Mucosa of rectum (tissue), 2 donors: ENCODE results near the gene SIL1.

Experiments used
- H3K27ac ChIP-seq, 2 donors: one replicate each; pipeline ENCODE4 v1.7.0; 2013; ENCODE audit warnings: inconsistent platforms in 2 of 2, low read depth in 2 of 2, low read length in 2 of 2
- H3K27me3 ChIP-seq, 2 donors: one replicate each; pipeline ENCODE4 v1.7.0; 2013; ENCODE audit warnings: low read length in 2 of 2; ENCODE audit not compliant: control insufficient read depth in 2 of 2, insufficient read depth in 2 of 2
- H3K36me3 ChIP-seq, 2 donors: one replicate each; pipeline ENCODE4 v1.7.0; 2013; ENCODE audit warnings: low read length in 2 of 2; ENCODE audit not compliant: control insufficient read depth in 2 of 2, insufficient read depth in 2 of 2
- H3K4me1 ChIP-seq, 2 donors: one replicate each; pipeline ENCODE4 v1.7.0; 2013; ENCODE audit warnings: low read length in 2 of 2, mild to moderate bottlenecking in 1 of 2; ENCODE audit not compliant: control insufficient read depth in 2 of 2, insufficient read depth in 2 of 2
- H3K4me3 ChIP-seq, 2 donors: one replicate each; pipeline ENCODE4 v1.7.0; 2013; ENCODE audit warnings: low read length in 2 of 2
- H3K9ac ChIP-seq, 2 donors: one replicate each; pipeline ENCODE4 v1.7.0; 2013; ENCODE audit warnings: low read length in 2 of 2, low read depth in 1 of 2, mild to moderate bottlenecking in 1 of 2
- H3K9me3 ChIP-seq, 2 donors: one replicate each; pipeline ENCODE4 v1.7.0; 2013; ENCODE audit warnings: low read length in 2 of 2; ENCODE audit not compliant: control insufficient read depth in 2 of 2
- donor health status: healthy.
- donor health status: Normal muscosa, but diverticular disease.

SIL1 gene

GRCh38 chr5:138950421-138951031, 247.6 kb downstream of the SIL1 start:
- Histone ChIP-seq H3K27me3 (no peaks in the 10 kb centered on the region), H3K4me1 (peaks cover 19 to 27% of the 10 kb centered on the region in 2 donors), H3K27ac (no peak overlapping the region), H3K4me3 (no peak overlapping the region), H3K36me3 (peaks cover 5 to 16% of the 10 kb centered on the region in 2 donors), H3K9ac (no peak overlapping the region), H3K9me3 (no peaks in the 10 kb centered on the region)

DNA sequence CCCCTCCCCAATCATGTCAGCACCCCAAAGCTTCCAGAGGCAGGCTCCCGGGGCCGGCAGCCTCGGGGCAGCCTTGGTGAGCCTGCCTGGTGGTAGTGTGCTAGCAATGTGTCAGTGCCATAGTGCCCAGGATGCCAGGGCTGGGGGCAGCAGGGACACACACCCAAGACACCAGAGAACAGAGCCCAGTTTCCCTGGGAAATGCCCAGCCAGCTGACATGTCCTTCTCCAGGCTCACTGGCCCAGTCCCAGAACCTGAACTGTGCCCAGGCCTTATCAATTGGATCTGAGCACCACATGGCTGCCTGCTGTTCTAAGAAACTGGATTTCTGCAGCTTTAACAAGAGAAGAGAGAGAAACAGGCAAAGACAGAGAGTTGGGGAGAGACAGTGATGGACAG, 248.2 kb downstream of the SIL1 start:
- H3K27me3 ChIP-seq: no peaks in the 10 kb centered on the region
- peaks cover 5 to 16% of the 10 kb centered on the region in 2 donors for H3K36me3 ChIP-seq
- no peak overlapping the region for H3K4me3 ChIP-seq
- peaks cover 19 to 23% of the 10 kb centered on the region in 2 donors for H3K4me1 ChIP-seq
- no peaks in the 10 kb centered on the region for H3K9me3 ChIP-seq
- H3K9ac ChIP-seq: no peak overlapping the region
- no peak overlapping the region for H3K27ac ChIP-seq

GRCh38 chr5:138949223-138949574, 249.0 kb downstream of the SIL1 start:
- H3K9ac ChIP-seq: no peak overlapping the region
- no peak overlapping the region for H3K4me3 ChIP-seq
- H3K27ac ChIP-seq: no peak overlapping the region
- no peaks in the 10 kb centered on the region for H3K27me3 ChIP-seq
- H3K4me1 ChIP-seq: peaks cover 16 to 17% of the 10 kb centered on the region in 2 donors
- peaks cover 5 to 16% of the 10 kb centered on the region in 2 donors for H3K36me3 ChIP-seq
- H3K9me3 ChIP-seq: no peaks in the 10 kb centered on the region

- Histone ChIP-seq H3K36me3 (peaks cover 5 to 16% of the 10 kb centered on the region in 2 donors), H3K4me3 (no peak overlapping the region), H3K9me3 (no peaks in the 10 kb centered on the region), H3K9ac (no peak overlapping the region), H3K27me3 (no peaks in the 10 kb centered on the region), H3K4me1 (peaks cover 11 to 15% of the 10 kb centered on the region in 2 donors), H3K27ac (no peak overlapping the region)
These were observed 249.5 kb downstream of the SIL1 start for GRCh38 chr5:138948471-138949222.

DNA sequence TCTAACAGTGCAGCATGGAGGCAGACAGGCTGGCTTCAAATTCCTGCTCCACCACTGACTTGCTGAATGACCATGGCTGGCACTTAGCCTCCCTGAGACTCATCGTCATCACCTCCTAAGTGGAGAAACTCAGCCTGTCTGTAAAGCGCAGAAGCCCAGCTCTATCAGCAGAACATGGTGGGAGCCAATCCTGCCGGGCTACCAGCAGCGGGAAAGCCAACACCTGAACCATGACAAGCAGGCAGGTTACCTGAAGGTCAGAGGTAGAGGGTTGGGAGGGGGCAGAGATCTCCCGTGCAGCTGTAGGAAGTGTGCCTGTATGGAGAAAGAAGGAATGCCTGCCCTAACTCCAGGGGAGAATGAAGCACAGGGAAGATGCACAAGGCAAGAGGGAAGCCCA, 250.4 kb downstream of the SIL1 start:
- H3K27me3 ChIP-seq: no peaks in the 10 kb centered on the region
- H3K4me1 ChIP-seq: peaks cover 2 to 6% of the 10 kb centered on the region in 2 donors
- H3K4me3 ChIP-seq: no peak overlapping the region
- no peak overlapping the region for H3K27ac ChIP-seq
- no peak overlapping the region for H3K9ac ChIP-seq
- peaks cover 5 to 16% of the 10 kb centered on the region in 2 donors for H3K36me3 ChIP-seq
- no peaks in the 10 kb centered on the region for H3K9me3 ChIP-seq

GRCh38 chr5:138946831-138947560, 251.2 kb downstream of the SIL1 start:
- peaks cover 5 to 16% of the 10 kb centered on the region in 2 donors for H3K36me3 ChIP-seq
- no peak overlapping the region for H3K9ac ChIP-seq
- H3K4me1 ChIP-seq: no peaks in the 10 kb centered on the region
- H3K27me3 ChIP-seq: no peaks in the 10 kb centered on the region
- H3K27ac ChIP-seq: no peak overlapping the region
- H3K9me3 ChIP-seq: no peaks in the 10 kb centered on the region
- H3K4me3 ChIP-seq: no peak overlapping the region

DNA sequence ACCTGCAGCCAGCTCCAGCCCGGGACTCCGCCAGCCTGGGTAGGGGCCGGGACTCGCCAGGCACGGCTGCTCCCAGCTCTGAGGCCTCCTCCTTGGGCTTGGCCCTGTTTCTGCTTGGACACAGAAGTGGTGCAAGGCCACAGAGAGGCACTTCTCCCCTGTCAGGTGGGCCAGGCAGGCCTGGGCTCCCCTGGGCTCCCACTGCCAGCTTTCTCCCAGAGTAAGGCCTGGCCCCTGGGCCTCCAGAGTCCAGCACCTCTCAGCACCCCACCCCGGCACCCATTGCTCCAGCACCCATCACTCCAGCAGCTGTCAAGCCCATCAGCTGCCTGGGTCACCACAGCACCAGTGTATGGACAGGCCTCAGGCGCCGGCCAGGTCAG, 251.9 kb downstream of the SIL1 start:
- Histone ChIP-seq H3K9me3 (no peaks in the 10 kb centered on the region), H3K4me3 (no peak overlapping the region), H3K36me3 (peaks cover 5 to 12% of the 10 kb centered on the region in 2 donors), H3K4me1 (no peaks in the 10 kb centered on the region), H3K9ac (no peak overlapping the region), H3K27ac (no peak overlapping the region), H3K27me3 (no peaks in the 10 kb centered on the region)

- no peak overlapping the region for H3K4me3 ChIP-seq
- H3K27me3 ChIP-seq: no peaks in the 10 kb centered on the region
- H3K9ac ChIP-seq: no peak overlapping the region
- no peaks in the 10 kb centered on the region for H3K9me3 ChIP-seq
- no peaks in the 10 kb centered on the region for H3K4me1 ChIP-seq
- no peak overlapping the region for H3K27ac ChIP-seq
- H3K36me3 ChIP-seq: peaks cover 5 to 12% of the 10 kb centered on the region in 2 donors
These were observed 252.5 kb downstream of the SIL1 start for GRCh38 chr5:138945421-138946240.

GRCh38 chr5:138944527-138945322, 253.4 kb downstream of the SIL1 start:
- Histone ChIP-seq H3K9me3 (no peaks in the 10 kb centered on the region), H3K4me3 (no peak overlapping the region), H3K9ac (no peak overlapping the region), H3K27me3 (no peaks in the 10 kb centered on the region), H3K4me1 (no peaks in the 10 kb centered on the region), H3K27ac (no peak overlapping the region), H3K36me3 (peaks cover 5 to 12% of the 10 kb centered on the region in 2 donors)
